Gastroesophageal sphincter (tissue), 4 donors: ENCODE data around the gene PCSK5. TPM values are rescaled to one million over a fixed set of nuclear protein-coding genes. Genes with fewer than 3 reads are reported as not detected.

Source experiments
- ATAC-seq: fragments of 150-250 bp; one replicate; pipeline ENCODE4 v1.9.1; 2016; ENCODE audit warnings: mild to moderate bottlenecking, moderate library complexity
- H3K27ac ChIP-seq, 4 donors: fragments of 200-600 bp; sonication (generic) in 3 of 4; 1 replicate in 3 of 4; 2 replicates in 1 of 4; pipeline ENCODE4 v1.5.1; 2016 to 2019
- H3K27me3 ChIP-seq: fragments of 200-600 bp; sonication (generic); one replicate; pipeline ENCODE4 v1.5.1; 2019
- H3K36me3 ChIP-seq, 2 donors: fragments of 200-600 bp; sonication (generic); one replicate each; pipeline ENCODE4 v1.5.1; 2019; ENCODE audit warnings: control low read depth in 1 of 2
- H3K4me1 ChIP-seq, 3 donors: fragments of 200-600 bp; sonication (generic); 1 replicate in 2 of 3; 2 replicates in 1 of 3; pipeline ENCODE4 v1.5.1; 2016 to 2019; ENCODE audit warnings: control low read depth in 2 of 3
- H3K4me3 ChIP-seq, 2 donors: fragments of 200-600 bp; sonication (generic); one replicate each; pipeline ENCODE4 v1.5.1; 2019; ENCODE audit warnings: mild to moderate bottlenecking in 1 of 2, moderate library complexity in 1 of 2
- H3K9me3 ChIP-seq, 3 donors: fragments of 200-600 bp; sonication (generic); one replicate each; pipeline ENCODE4 v1.5.1; 2017 to 2019; ENCODE audit warnings: control low read depth in 2 of 3
- EP300 ChIP-seq: sonication (generic); formaldehyde crosslinking; IDR thresholded peaks from one replicate; pipeline ENCODE4 v1.6.1; 2017; ENCODE audit warnings: antibody characterized with exemption, mild to moderate bottlenecking
- POLR2A ChIP-seq, 2 donors: fragments of 450-650 bp; IDR thresholded peaks; one replicate each; pipeline ENCODE4 v1.6.1; 2017; ENCODE audit warnings: antibody characterized with exemption in 2 of 2, mild to moderate bottlenecking in 2 of 2, moderate library complexity in 1 of 2
- POLR2AphosphoS5 ChIP-seq: sonication (generic); formaldehyde crosslinking; IDR thresholded peaks from one replicate; pipeline ENCODE4 v1.6.1; 2017; ENCODE audit warnings: antibody characterized with exemption
- WGBS, 2 donors: methylation state at CpG; one replicate each; pipeline ENCODE4 v1.1.5; 2018; ENCODE audit warnings: low coverage in 1 of 2; 5-methylcytosine and 5-hydroxymethylcytosine counted together
- total RNA-seq, 4 donors: library from RNA; depleted of rRNA; stranded (reverse); fragments of >200 nt; gene quantifications; one replicate each; pipeline ENCODE4 v1.1.0, GENCODE V29; 2016
- TF ChIP-seq, protein P1 (sequence below), 4 experiments: fragments of 200-600 bp in 2 of 4; fragments of 450-650 bp in 2 of 4; sonication (generic) in 1 of 4; IDR thresholded peaks; one replicate each; pipeline ENCODE4 v1.5.1; 2017 to 2019; ENCODE audit warnings: antibody characterized with exemption in 4 of 4, mild to moderate bottlenecking in 2 of 4, moderate library complexity in 2 of 4

The PCSK5 gene
- total RNA-seq, 4 donors from 2014 or later: 20.1 to 37.3 (median 28.1) TPM

DNA sequence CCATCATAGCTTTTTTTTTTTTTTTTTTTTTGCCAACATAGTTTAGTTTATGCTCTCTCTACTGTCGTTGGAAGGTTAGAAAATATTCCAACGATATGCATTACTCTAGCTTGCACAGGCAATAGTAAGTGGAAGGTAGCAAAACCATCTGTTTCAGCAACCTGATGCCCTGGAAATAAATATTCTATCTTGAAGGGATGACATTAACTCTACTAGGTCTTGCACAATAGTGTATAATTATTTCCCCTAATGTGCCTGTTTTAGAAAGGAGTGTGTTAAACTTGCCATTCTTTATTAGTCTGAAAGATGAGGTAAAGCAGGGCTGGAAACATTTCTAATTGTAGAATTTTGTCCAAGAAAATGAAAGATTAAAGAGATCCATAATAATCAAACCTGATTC, 111.0 kb downstream of the PCSK5 start:
- Histone ChIP-seq H3K27me3 (no peaks in the 10 kb centered on the region), H3K4me3 (no peak overlapping the region), H3K9me3 (no peaks in the 10 kb centered on the region), H3K36me3 (no peaks in the 10 kb centered on the region), H3K27ac (no peak overlapping the region), H3K4me1 (peaks cover 0 to 30% (median 0%) of the 10 kb centered on the region in 3 donors)
- TF ChIP-seq EP300: no peak
- TF ChIP-seq POLR2A (IDR thresholded peaks at IDR 0.05): no peak
- WGBS, 2 donors: 0 to 79% methylated on average over 1 to 2 of the region's 2 CpGs
- ATAC-seq: no peak

DNA sequence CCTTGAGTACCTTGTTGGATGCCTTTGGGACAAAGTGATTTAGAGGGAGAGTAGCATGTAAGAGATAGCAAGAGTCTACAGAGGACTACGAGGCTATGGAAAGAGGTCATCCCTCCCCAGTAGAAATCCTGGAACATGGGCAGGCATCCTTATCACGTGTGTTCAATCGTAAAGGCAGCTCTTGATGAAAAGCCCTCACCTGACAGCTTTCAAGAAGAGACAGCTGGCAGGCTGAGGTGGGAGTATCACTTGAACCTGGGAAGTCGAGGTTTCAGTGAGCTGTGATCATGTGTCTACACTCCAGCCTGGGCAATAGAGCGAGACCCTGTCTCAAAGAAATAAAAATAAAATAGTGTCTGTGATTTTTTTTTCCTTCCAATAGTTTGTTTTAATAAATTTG, 112.6 kb downstream of the PCSK5 start:
- ATAC-seq: no peak
- Histone ChIP-seq H3K4me1 (peaks cover 0 to 14% (median 0%) of the 10 kb centered on the region in 3 donors), H3K4me3 (no peak overlapping the region), H3K27ac (no peak overlapping the region), H3K27me3 (no peaks in the 10 kb centered on the region), H3K9me3 (no peaks in the 10 kb centered on the region), H3K36me3 (no peaks in the 10 kb centered on the region)
- TF ChIP-seq POLR2AphosphoS5 (no peak), EP300 (no peak), POLR2A (IDR thresholded peaks at IDR 0.05) (no peak)
- TF ChIP-seq, protein P1, sequence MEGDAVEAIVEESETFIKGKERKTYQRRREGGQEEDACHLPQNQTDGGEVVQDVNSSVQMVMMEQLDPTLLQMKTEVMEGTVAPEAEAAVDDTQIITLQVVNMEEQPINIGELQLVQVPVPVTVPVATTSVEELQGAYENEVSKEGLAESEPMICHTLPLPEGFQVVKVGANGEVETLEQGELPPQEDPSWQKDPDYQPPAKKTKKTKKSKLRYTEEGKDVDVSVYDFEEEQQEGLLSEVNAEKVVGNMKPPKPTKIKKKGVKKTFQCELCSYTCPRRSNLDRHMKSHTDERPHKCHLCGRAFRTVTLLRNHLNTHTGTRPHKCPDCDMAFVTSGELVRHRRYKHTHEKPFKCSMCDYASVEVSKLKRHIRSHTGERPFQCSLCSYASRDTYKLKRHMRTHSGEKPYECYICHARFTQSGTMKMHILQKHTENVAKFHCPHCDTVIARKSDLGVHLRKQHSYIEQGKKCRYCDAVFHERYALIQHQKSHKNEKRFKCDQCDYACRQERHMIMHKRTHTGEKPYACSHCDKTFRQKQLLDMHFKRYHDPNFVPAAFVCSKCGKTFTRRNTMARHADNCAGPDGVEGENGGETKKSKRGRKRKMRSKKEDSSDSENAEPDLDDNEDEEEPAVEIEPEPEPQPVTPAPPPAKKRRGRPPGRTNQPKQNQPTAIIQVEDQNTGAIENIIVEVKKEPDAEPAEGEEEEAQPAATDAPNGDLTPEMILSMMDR (IDR thresholded peaks at IDR 0.05): no peak
- WGBS, 2 donors: 87 to 89% methylated on average over 5 of the region's 5 CpGs

- TF ChIP-seq POLR2AphosphoS5 (no peak), EP300 (no peak), POLR2A (IDR thresholded peaks at IDR 0.05) (no peak)
- TF ChIP-seq, protein P1 (IDR thresholded peaks at IDR 0.05): no peak
- ATAC-seq: no peak
- H3K9me3 ChIP-seq: no peaks in the 10 kb centered on the region
- H3K4me3 ChIP-seq: no peak overlapping the region
- no peak overlapping the region for H3K27ac ChIP-seq
- peaks cover 0 to 11% (median 0%) of the 10 kb centered on the region in 3 donors for H3K4me1 ChIP-seq
- H3K36me3 ChIP-seq: no peaks in the 10 kb centered on the region
- no peaks in the 10 kb centered on the region for H3K27me3 ChIP-seq
- WGBS, 2 donors: 52 to 56% methylated on average over 1 of the region's 1 CpG
Observed at GRCh38 chr9:76004526-76004925, 114.1 kb downstream of the PCSK5 start.

DNA sequence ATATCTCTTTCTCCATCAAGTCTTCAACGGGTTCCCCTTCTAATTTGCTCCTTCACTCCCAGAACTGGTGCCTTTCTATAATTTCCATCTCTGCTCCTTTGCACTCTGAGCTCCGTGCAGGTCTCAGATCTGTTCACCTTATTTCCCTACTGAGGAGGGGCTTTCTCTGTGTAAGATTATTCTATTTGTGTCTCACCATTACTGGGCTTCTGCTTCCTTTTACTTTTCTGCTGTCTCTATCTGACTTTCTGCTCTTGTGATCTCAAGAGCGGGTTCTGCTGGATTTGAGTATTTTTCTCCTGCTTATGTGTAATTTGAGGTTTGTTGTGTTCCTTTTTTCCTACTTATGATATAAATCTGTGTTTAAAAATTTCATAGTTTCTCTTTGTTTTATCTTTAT, 117.5 kb downstream of the PCSK5 start:
- Histone ChIP-seq H3K27me3 (no peaks in the 10 kb centered on the region), H3K4me1 (peaks cover 0 to 27% (median 0%) of the 10 kb centered on the region in 3 donors), H3K27ac (no peak overlapping the region), H3K4me3 (no peak overlapping the region), H3K9me3 (no peaks in the 10 kb centered on the region), H3K36me3 (no peaks in the 10 kb centered on the region)
- no peak for ATAC-seq
- WGBS, 2 donors: 75 to 90% methylated on average over 1 to 3 of the region's 3 CpGs
- TF ChIP-seq, protein P1 (IDR thresholded peaks at IDR 0.05): no peak

GRCh38 chr9:76013809-76014208, 123.3 kb downstream of the PCSK5 start:
- no peak for TF ChIP-seq POLR2AphosphoS5
- no peak for TF ChIP-seq EP300
- TF ChIP-seq, protein P1 (IDR thresholded peaks at IDR 0.05): no peak
- TF ChIP-seq POLR2A (IDR thresholded peaks at IDR 0.05): no peak
- 50 to 68% methylated on average over 2 of the region's 2 CpGs for WGBS, 2 donors
- H3K27ac ChIP-seq: no peak overlapping the region
- no peaks in the 10 kb centered on the region for H3K36me3 ChIP-seq
- H3K4me1 ChIP-seq: peaks cover 0 to 20% (median 3%) of the 10 kb centered on the region in 3 donors
- H3K9me3 ChIP-seq: no peaks in the 10 kb centered on the region
- H3K4me3 ChIP-seq: no peak overlapping the region
- no peaks in the 10 kb centered on the region for H3K27me3 ChIP-seq
- ATAC-seq: no peak
